CMK (cell line): ENCODE results near the gene SLC38A7.
"Not testable (repeated sequence)": the region's sequence is repeated elsewhere in the genome, so short reads cannot be mapped to it uniquely, and the experiment has no call there.

Source experiments
- DNase-seq: peaks from one replicate; pipeline ENCODE4 v3.0.0-alpha.2; 2010; ENCODE audit warnings: low read depth

SLC38A7 gene

DNA sequence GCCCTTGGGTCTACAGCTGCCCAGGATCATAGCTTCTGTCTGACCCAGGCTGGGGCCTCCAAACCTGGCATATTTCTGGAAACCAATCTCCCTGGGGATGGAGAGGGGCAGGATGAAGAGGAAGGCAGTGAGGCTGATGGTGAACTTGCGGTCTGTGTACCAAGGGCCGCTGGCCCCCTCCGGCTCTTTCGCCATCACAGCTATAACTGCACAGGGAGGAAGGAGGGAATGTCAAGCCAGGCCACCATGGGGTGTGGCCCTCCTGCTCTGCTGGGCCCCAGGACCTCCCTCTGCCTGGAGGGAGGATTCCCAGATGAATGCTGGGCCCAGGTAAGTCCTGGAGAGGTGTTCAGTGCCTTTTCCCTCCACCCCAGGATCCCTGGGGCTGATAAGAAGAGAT is 6.3 kb downstream of the SLC38A7 start:
- no peak for DNase-seq

DNA sequence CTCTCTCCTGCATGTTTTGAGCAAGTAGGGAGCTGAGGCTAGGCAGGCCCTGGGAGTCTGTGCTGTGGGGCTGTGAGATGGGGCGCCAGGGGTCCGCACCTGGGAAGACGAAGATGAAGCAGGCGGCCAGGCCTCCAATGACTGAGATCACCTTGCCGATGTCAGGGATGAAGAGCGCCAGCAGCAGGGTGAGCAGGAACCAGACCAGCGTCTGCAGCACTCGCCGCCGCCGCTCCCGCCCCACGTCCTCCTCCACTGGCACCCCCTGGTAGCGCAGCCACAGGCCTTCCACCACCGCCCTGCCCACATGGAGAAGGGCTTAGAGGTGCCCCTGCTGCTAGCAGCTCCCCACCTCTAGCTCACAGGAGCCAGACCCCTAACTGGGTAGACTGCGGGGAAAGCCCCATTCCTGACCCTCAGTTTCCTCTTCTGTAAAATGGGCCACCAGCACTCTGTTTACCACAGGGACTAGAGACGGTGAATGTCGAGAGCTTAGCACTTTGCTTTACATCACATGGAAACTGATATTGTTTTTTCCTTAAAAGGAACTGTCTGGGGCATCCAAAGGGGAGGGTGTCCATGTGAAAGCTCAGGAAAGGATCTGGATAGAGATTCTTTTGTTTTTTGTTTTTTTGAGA is 13.5 kb downstream of the SLC38A7 start:
- no peak for DNase-seq

DNA sequence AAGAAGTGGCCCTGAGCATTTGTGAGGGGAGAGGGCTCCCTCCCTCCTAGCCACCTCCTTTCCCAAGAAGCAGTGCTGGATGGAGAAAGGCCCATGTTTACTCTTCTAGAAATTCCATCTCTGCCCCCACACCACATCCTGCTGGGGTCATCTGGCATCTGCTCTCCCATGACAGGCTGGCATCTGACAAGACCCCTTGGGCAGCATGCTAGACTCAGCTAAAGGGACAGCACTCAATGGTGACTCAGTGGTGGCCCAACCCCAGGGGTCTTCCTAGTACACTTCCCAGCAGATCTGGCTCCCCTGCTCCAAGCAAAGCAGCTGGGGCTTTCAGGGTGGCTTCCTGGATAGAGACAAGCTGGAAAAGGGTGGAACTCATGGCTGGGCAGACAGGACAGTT is 14.4 kb downstream of the SLC38A7 start:
- DNase-seq: no peak

DNA sequence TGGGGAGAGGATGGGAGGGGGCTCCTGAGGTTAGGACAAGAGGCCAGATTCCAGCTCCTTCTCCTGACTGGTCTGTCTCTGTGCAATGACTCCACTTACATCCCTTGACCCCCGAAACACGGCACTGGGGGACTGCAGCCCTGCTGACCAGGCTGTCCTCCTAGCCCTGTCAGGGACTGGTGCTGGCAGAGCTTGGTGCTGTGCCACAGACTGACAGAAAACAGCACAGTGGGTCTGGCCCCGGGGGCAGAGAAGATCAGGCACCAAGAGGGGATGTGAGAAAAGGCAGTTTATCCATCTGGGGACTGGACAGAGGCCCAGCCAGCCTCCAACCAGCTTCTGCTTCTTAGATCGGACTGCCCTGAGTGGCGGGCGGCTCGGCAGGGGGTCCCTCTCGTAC is 19.4 kb downstream of the SLC38A7 start:
- no peak for DNase-seq

DNA sequence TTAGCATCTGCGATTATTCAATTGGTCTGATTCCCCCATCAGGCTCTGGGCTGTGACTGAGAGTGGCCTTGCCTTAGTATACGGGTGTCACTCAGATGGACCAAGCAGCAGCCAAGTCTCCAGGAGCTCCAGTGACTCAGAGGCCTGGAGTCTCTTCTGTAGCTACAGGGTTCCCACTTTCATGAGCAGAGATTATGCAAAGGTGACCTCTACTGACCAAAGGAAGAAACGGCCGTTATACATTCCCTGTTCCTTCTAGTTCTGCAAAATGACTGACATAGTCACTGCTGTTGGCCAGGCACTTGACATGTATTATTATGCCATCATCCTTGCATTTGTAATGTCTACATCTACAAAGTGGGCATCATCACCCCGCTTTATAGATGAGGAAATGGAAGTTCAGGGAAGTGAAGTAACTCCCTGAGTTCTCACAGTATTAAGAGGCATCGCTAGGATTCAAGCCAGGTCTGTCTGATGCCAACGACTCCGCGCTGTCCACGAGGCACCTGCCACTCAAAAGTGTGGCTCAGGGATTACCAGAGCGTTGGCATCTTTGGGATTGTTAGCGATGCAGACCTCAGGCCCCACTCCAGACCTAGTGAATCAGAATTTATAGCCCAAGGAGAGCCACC is 23.3 kb downstream of the SLC38A7 start:
- no peak for DNase-seq

DNA sequence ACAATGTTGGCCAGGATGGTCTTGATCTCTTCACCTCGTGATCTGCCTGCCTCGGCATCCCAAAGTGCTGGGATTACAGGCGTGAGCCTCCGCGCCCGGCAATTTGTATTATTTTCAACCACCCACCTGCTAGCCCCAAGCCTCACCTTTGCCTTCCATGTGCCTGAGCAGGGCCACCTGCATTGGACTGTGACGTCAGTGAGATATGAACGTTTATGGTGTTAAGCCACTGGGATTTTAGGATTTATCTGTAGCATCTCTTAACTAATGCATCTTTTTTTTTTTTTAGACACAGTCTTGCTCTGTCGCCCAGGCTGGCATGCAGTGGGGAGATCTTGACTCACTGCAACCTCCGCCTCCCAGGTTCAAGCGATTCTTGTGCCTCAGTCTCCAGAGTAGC is 24.7 kb downstream of the SLC38A7 start:
- not testable (repeated sequence) for DNase-seq

DNA sequence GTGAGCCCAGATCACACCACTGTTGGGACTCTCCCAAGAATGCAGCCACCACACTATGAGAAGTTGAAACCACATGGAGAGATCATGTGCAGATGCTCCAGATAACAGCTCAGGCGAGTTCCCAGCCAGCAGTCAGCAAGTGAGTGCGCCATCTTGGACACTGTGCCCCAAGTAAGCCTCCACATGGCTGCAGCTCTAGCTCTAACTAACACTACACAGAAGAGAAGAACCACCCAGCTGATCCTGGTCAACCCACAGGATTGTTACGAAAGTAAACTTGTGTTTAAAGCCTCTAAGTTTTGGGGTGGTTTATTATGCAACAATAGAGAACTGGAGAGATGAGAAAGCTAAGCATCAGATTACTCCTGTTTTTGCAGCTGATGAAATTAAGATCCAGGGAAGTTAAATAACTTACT is 25.8 kb downstream of the SLC38A7 start:
- no peak for DNase-seq

DNA sequence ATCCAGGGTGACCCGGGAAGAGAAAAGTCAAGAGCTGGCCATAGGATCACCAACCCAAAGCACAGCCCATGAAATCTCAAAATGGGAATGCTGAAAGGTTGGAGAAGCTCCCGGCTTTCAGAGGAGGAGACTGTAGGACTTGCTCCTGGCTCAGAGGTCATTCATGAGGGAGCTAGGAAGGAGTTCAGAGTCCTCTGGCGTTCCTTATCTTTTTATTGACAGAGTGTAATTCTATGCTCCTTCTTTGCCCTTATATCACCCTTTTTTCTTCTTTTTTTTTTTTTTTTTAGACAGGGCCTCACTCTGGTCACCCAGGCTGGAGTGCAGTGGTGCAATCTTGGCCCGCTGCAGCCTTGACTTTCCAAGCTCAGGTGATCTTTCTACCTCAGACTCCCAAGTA is 27.7 kb downstream of the SLC38A7 start:
- DNase-seq: no peak

DNA sequence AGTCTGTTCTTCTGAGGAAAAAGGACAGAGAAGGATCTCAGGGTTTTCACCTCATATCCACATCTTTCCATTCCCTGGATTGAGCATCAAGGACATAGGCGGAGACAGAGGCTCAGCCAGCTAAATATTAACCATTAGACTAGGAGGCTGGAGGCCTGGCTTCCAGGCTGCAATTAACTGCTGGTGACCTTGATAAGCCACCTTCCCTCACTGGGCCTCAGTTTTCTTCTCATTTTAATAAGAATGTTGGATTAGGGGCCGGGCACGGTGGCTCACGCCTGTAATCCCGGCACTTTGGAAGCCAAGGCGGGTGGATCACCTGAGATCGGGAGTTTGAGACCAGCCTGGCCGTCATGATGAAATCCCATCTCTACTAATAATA is 29.4 kb downstream of the SLC38A7 start:
- no peak for DNase-seq

DNA sequence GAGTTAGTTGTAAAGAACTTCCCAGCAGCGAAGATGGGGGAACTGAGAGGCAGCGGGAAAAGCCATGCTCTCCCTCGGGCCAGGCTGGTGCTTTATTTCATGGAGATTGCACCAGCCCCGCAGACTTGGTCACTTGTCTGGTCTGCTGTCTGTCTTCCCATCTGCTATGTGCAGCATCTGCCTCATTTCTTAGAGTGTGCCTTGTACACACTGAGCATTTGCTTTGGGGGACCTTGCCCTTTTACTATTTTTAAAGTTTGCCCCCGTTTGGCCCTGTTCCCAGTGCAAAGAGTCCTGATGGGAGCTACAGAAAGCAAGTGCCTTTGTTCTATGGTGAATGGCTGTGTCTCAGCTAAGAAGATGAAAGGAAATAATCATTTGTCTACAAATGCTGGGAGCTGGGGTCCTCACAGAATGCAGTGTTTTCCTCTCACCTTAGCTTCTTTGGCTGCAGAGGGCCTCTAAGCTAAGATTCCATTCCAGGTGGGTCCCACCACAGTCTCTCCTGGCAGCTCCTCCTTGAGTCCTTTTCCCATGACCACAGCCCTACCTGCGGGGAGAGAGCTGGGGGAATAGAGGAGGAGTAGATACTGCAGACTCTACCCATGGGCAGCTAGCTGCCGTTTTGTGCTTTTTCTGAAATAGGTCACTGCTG is 29.9 kb downstream of the SLC38A7 start:
- no peak for DNase-seq

DNA sequence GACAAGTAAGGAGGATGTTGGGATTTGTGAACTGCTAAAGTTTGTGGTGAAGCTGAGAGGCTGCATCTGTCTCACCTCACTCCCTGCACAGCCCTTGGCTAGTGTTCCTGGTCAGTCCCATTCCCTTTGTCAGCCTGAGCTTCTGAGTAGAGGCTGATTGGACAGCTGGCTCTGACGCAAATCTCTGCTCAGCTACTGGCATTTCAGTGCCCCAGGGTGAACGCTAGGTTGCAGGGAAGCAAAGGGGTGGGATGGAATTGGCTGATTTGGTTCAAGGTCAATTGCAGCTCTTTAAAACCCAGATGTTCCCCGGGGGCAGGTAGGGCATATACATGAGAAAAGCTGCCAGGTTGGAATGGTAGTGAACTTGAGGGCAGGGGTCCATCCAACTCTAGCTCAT is 31.8 kb downstream of the SLC38A7 start:
- no peak for DNase-seq

DNA sequence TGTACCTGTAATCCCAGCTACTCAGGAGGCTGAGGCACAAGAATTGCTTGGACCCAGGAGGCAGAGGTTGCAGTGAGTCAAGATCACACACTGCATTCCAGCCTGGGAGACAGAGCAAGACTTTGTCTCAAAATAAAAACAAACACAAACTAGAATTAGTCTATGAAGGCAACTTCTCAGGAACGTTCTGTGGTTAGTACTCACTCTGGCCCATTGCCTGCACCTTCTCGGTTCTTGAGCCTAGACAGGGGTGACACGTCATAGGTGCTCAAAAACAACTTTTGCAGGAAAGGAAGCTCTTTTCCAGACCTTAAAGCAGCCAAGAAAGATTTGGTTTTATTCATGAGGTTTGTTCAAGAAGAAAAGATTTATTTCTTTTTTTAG is 32.6 kb downstream of the SLC38A7 start:
- DNase-seq: no peak

DNA sequence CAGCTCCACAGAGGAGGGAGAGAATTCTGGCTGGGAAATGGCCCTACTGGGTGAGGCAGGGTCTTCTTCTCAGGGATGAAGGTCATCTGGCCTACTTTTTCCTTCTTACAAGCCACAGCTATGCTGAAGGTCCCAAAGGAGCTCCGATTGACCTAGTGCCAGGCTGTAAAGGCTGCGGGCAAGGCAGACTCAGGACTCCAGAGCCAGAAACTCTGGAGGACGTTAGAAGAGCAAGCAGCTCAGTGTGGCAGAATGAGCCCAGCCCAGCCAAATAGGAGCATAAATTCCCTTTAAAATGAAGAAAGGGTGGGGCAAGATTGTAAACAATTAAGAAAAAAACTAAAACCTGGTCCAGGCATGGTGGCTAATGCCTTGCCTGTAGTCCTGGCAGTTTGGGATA is 34.9 kb downstream of the SLC38A7 start:
- DNase-seq: no peak

DNA sequence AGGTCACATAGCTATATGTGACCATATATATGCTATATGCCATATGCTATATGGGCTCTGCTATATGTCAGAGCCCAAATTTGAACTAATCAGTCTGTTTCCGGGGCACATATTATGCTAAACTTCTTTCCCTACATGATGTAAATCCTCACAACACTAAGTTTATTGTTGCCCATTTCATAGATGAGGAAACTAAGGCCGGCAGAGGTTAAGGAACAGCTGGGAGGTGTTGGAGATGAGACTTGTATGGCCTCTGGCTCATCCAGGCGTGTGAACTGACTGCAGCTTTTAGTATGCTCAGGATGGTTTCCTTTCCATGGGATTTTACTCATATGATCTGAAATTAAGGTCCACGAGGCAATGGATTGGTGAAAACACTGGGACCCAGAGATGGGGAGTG is 37.5 kb downstream of the SLC38A7 start:
- DNase-seq: no peak

DNA sequence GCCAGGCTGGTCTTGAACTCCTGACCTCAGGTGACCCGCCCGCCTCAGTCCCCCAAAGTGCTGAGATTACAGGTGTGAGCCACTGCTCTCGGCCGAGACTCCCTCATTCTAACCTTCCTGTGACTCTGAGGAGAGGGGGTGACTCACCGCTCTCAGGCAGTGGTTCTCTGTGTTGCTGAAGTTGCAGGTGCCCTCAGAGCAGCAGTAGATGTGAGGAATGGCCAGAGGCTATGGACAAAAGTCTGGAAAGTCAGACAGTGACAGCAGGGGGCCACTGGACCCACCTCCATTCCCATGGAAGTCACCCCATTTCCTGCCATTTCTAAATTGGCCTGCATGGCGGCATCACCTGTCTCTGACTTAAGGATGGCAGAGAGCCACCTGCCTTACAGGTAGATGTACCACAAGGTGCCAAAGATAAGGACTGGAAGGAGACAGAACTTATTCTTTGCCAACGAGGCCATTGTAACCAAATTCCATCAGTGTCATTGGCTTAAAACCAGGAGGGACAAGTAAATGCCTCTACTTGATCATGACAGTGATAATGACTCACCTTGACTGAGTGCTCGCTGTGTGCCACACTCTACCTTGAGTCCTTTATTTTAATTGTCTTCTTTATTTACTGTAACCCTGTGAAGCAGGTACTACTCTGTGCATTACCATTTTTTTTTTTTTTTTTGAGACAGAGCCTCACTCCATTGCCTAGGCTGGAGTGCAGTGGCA is 39.6 kb downstream of the SLC38A7 start:
- DNase-seq: no peak

DNA sequence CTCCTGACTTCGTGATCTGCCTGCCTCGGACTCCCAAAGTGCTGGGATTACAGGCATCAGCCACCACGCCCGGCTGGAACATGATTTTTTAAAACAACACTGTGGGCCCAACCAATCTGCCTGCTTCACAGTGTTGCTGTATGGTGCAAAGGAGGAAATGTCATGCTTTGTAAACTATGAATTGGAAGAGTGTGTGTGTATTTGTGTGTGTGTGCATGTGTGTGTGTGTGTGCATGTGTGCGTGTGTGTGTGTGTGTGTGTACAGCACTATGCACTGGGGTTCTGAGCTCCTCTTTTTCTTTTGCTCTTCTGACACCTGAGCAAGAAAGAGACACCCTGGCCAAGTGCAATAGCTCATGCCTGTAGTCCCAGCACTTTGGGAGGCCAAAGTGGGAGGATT is 40.5 kb downstream of the SLC38A7 start:
- no peak for DNase-seq

DNA sequence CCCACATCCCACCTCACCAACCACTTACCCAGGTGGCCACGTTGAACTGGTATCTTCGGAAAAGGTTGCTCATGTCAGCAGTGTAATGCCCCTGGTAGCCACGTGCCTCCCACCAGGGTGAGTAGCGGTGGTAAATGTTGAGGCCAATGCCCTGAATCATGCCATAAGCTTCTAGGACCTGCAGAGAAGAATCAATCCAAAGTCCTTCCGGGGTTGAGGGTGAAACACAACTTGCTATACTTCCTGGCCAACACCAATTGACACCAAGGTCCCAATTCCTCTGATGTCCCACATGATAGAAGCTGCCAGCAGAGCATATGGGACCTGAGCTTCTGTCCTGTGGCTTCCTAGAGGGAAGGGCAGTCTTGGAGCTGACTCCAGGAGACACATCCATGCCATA is 43.6 kb downstream of the SLC38A7 start:
- no peak for DNase-seq

DNA sequence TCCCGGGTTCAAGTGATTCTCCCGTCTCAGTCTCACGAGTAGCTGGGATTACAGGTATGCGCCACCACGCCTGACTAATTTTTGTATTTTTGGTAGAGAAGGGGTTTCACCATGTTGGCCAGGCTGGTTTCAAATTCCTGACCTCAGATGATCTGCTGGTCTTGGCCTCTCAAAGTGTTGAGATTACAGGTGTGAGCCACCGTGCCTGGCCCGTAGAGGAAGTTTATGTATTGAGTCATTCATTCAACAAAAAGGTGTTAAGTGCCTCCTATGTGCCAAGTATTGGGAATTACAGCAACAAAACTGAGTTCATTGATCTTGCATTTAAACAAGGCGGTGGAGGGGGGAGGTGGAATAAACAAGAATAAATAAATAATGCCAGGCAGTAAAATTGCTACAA is 44.7 kb downstream of the SLC38A7 start:
- no peak for DNase-seq

DNA sequence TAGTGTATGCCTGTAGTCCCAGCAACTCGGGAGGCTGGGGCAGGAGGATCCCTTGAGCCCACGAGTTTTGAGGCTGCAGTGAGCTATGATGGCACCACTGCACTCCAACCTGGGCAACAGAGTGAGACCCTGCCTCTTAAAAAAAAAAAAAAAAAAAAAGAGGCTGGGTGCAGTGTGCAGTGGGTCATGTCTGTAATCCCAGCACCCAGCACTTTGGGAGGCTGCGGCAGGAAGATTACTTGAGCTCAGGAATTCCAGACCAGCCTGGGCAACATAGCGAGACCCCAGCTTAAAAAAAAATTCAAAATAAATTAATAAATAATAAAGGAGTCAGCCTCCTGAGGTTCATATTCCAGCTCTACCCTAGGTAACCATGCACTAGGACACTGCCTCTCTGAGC is 45.3 kb downstream of the SLC38A7 start:
- DNase-seq: no peak

DNA sequence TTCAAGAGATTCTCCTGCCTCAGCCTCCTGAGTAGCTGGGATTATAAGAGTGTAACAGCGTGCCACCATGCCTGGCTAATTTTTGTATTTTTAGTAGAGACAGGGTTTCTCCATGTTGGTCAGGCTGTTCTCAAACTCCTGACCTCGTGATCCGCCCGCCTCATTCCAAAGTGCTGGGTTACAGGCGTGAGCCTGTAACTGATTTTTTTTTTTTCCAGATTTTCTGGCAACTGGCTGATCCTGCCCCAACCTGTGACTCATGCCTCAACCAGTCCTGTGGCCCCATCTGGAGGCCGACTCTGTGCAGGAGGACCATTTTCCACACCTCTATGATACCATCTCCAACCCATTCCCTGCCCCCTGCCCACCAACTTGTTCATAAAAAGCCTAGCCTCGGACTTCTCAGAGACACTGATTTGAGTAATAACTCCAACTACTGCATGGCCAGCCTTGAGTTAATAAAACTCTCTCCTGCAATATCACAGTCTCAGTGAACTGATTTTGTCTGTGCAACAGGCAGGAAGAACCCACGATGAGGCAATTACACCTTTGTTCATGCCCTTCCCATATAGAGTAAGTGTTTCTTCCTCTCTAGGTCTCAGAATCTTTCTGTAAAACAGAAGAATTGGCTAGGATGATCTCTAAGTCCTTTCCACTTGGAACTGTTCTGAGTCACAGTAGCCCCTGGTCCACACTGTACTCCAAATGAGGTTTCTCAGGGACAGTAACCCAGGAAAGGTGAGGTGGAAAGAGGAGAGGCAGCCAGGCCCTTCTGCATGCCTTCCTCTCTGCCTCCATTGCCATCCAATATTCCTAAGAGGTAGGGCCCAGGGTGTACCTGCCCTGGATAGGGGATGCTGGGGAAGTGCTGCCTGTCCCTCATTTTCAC is 46.2 kb downstream of the SLC38A7 start:
- DNase-seq: no peak

DNA sequence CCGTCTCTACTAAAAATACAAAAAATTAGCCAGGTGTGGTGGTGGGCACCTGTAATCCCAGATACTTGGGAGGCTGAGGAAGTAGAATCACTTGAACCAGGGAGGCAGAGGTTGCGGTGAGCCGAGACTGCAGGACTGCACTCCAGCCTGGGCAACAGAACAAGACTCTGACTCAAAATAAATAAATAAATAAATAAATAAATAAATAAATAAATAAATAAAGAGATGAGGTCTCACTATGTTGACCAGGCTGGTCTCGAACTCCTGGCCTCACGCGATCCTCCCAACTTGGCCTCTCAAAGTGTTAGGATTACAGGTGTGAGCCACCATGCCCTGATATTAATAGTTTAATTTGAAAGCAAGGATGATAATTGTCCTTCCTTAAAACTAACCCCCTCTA is 47.5 kb downstream of the SLC38A7 start:
- not testable (repeated sequence) for DNase-seq

DNA sequence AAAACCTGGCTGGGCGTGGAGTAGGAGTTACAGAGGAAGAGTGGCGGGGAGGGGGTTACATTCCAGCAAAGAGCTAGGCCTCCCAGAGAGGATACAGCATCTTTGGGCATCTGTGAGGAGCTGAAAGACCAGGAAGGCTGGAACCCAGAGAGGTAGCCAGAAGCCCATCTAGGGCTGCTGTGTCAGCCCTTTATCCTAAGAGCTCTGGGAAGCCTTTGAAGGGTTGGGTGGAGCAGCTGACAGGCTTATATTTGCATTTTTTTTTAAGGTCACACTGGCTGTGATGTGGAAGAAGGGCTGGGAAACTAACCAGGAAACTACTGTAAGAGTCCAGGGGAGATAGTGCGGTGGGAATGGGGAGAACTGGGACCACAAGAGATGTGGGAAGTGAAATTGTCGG is 48.1 kb downstream of the SLC38A7 start:
- DNase-seq: no peak
